HepG2 (cell line): ENCODE results near the gene GRIK4. TPM values are rescaled to one million over a fixed set of nuclear protein-coding genes. Genes with fewer than 3 reads are reported as not detected.

ENCODE experiments used
- ATAC-seq: fragments of 200-7000 bp; cut with Tn5 transposase; 3 replicates; pipeline ENCODE4 v1.9.1; 2020; ENCODE audit warnings: mild to moderate bottlenecking, moderate library complexity
- BruUV-seq: library from RNA; stranded (reverse); fragments of 400-500 nt; replicated peaks from 2 replicates; lab custom pipeline; 2021; lab: Mats Ljungman, UMichigan
- CTCF ChIA-PET: fragments of 300-600 bp; formaldehyde crosslinking; extraction: SDS; loops from one replicate; lab custom pipeline; 2021; ENCODE audit warnings: low total read pairs, inconsistent platforms, low intra/inter-chr PET ratio; lab: Yijun Ruan, JAX
- POLR2A ChIA-PET: fragments of 350-600 bp; sonication (Branson Sonifier 250); formaldehyde crosslinking; loops from one replicate; lab custom pipeline; 2020; ENCODE audit warnings: antibody characterized with exemption, inconsistent platforms; lab: Yijun Ruan, JAX
- DNase-seq: peaks from one replicate; pipeline ENCODE4 v3.0.0-alpha.2; 2015; ENCODE audit warnings: low spot score
- FAIRE-seq: peaks from 3 replicates; lab custom pipeline; 2011; peaks lifted over from hg19 to GRCh38; lab: Jason Lieb, UNC
- H2AFZ ChIP-seq: one replicate; pipeline ENCODE4 v1.6.1; 2011; ENCODE audit warnings: low read length, inconsistent platforms
- H3K27ac ChIP-seq: fragments of 300-600 bp; 3 replicates; pipeline ENCODE4 v1.8.0; 2011; ENCODE audit warnings: mixed run types, mild to moderate bottlenecking, mixed read lengths, low read length, inconsistent platforms; ENCODE audit not compliant: insufficient read depth; ENCODE audit errors: extremely low read length
- H3K27me3 ChIP-seq, 2 experiments: fragments of 200-600 bp in 1 of 2; 2 replicates in 1 of 2; 3 replicates in 1 of 2; pipeline versions ENCODE4 v1.6.0 to v1.8.0; 2011; ENCODE audit warnings: low read length in 2 of 2, mild to moderate bottlenecking in 2 of 2, moderate library complexity in 2 of 2, inconsistent platforms in 1 of 2; ENCODE audit not compliant: insufficient read depth in 2 of 2, control insufficient read depth in 1 of 2
- H3K36me3 ChIP-seq, 2 experiments: fragments of 200-600 bp in 1 of 2; replicated peaks in 1 of 2; 2 replicates in 1 of 2; 3 replicates in 1 of 2; pipeline versions ENCODE4 v1.5.1 to v1.8.0; 2011; ENCODE audit warnings: low read length in 2 of 2, inconsistent platforms in 1 of 2; ENCODE audit not compliant: insufficient read depth in 2 of 2, control insufficient read depth in 1 of 2
- H3K4me1 ChIP-seq: 2 replicates; pipeline ENCODE4 v1.5.1; 2012; ENCODE audit warnings: low read length, inconsistent platforms; ENCODE audit not compliant: insufficient read depth
- H3K4me2 ChIP-seq: 2 replicates; pipeline ENCODE4 v1.6.0; 2011; ENCODE audit warnings: low read depth, low read length, inconsistent platforms
- H3K4me3 ChIP-seq, 3 experiments: fragments of 200-600 bp in 1 of 3; sonication (generic), shearing (Covaris generic) in 1 of 3; replicated peaks in 1 of 3; 2 replicates each; pipeline ENCODE4 v1.5.1; 2011 to 2016; ENCODE audit warnings: low read length in 3 of 3, inconsistent platforms in 2 of 3, low read depth in 2 of 3, mild to moderate bottlenecking in 2 of 3, control low read depth in 1 of 3, mixed read lengths in 1 of 3; ENCODE audit not compliant: insufficient read depth in 1 of 3
- H3K79me2 ChIP-seq: one replicate; pipeline ENCODE4 v1.6.1; 2011; ENCODE audit warnings: low read length, inconsistent platforms; ENCODE audit not compliant: insufficient read depth
- H3K9ac ChIP-seq: 2 replicates; pipeline ENCODE4 v1.6.0; 2011; ENCODE audit warnings: mild to moderate bottlenecking, low read depth, low read length, inconsistent platforms; ENCODE audit not compliant: insufficient read depth
- H3K9me3 ChIP-seq: 2 replicates; pipeline ENCODE4 v1.5.1; 2012; ENCODE audit warnings: mild to moderate bottlenecking, low read length
- H4K20me1 ChIP-seq: 2 replicates; pipeline ENCODE4 v1.6.0; 2011; ENCODE audit warnings: inconsistent platforms, mild to moderate bottlenecking, low read length, moderate library complexity; ENCODE audit not compliant: insufficient read depth
- CENPT ChIP-seq: sonication (generic); formaldehyde crosslinking; IDR thresholded peaks from 2 replicates; pipeline ENCODE4 v1.8.0; 2022; ENCODE audit warnings: low read depth, mild to moderate bottlenecking, moderate library complexity, missing genetic modification reagents
- ELF4 ChIP-seq: sonication (generic); formaldehyde crosslinking; IDR thresholded peaks from 2 replicates; pipeline ENCODE4 v1.5.0; 2020; ENCODE audit warnings: missing genetic modification reagents, mild to moderate bottlenecking, moderate library complexity, borderline replicate concordance
- EZH2 ChIP-seq: conservative IDR thresholded peaks from 2 replicates; pipeline ENCODE4 v1.6.1; 2012; ENCODE audit warnings: mild to moderate bottlenecking, low read depth, low read length, moderate library complexity
- HNRNPLL ChIP-seq: fragments of 200-400 bp; formaldehyde crosslinking; IDR thresholded peaks from 2 replicates; pipeline ENCODE4 v1.6.1; 2017; ENCODE audit warnings: mild to moderate bottlenecking, low read depth, low read length; ENCODE audit not compliant: poor library complexity, severe bottlenecking
- MYNN ChIP-seq: sonication (generic); formaldehyde crosslinking; IDR thresholded peaks from 2 replicates; pipeline ENCODE4 v1.4.0; 2020; ENCODE audit warnings: mild to moderate bottlenecking, low read depth, missing genetic modification reagents
- NCOA5 ChIP-seq: sonication (generic); formaldehyde crosslinking; IDR thresholded peaks from 2 replicates; pipeline ENCODE4 v1.4.0; 2020; ENCODE audit warnings: missing genetic modification reagents
- RELA ChIP-seq: sonication (generic); formaldehyde crosslinking; IDR thresholded peaks from 2 replicates; pipeline ENCODE4 v1.4.0; 2020; ENCODE audit warnings: missing genetic modification reagents
- TCF7L2 ChIP-seq: IDR thresholded peaks from 2 replicates; pipeline ENCODE4 v1.6.1; 2011; ENCODE audit warnings: mild to moderate bottlenecking, low read depth, low read length, moderate library complexity
- THAP11 ChIP-seq: IDR thresholded peaks from 2 replicates; pipeline ENCODE4 v1.6.1; 2016; ENCODE audit warnings: missing biosample characterization, missing genetic modification reagents
- ZFYVE20 ChIP-seq: sonication (generic); formaldehyde crosslinking; IDR thresholded peaks from 2 replicates; pipeline ENCODE4 v1.8.0; 2023; ENCODE audit warnings: low read depth, mild to moderate bottlenecking, moderate library complexity, missing genetic modification reagents, borderline replicate concordance
- ZNF138 ChIP-seq: sonication (generic); formaldehyde crosslinking; IDR thresholded peaks from 2 replicates; pipeline ENCODE4 v1.5.0; 2020; ENCODE audit warnings: mild to moderate bottlenecking, low read depth, missing genetic modification reagents
- ZNF30 ChIP-seq: sonication (generic); formaldehyde crosslinking; IDR thresholded peaks from 2 replicates; pipeline ENCODE4 v1.5.0; 2020; ENCODE audit warnings: mild to moderate bottlenecking, missing genetic modification reagents
- ZNF367 ChIP-seq: sonication (generic); formaldehyde crosslinking; IDR thresholded peaks from 2 replicates; pipeline ENCODE4 v1.4.0; 2020; ENCODE audit warnings: missing genetic modification reagents, borderline replicate concordance
- WGBS: methylation state at CpG from one replicate; pipeline ENCODE4 v1.1.6; 2017; ENCODE audit warnings: low lambda C conversion rate; 5-methylcytosine and 5-hydroxymethylcytosine counted together
- in situ Hi-C: cut with HindIII; loops from 2 replicates; pipeline ENCODE4 v1.10.0; 2017; ENCODE audit warnings: low pct_unique_long_range_greater_than_20kb; ENCODE audit not compliant: extremely low pct_ligation_motif_present
- intact Hi-C: fragments of 100-400 bp; cut with micrococcal nuclease; formaldehyde crosslinking; loops from one replicate; pipeline ENCODE4 v1.10.0; 2022; ENCODE audit not compliant: unreplicated experiment
- polyA plus RNA-seq, 8 experiments: library from polyadenylated mRNA; depleted of rRNA in 3 of 8; stranded (reverse) in 7 of 8; unstranded in 1 of 8; fragments of >200 nt; fragmentation: Illumina TruSeq in 4 of 8; extraction: Trizol in 4 of 8; gene quantifications; 2 replicates each; pipeline versions ENCODE4 v1.2.1 to v1.2.3, GENCODE V29; 2011 to 2016; ENCODE audit warnings: low read depth in 4 of 8, missing spikeins in 1 of 8, mixed read lengths in 1 of 8; ENCODE audit not compliant: insufficient read depth in 1 of 8
- total RNA-seq, 5 experiments: library from RNA; depleted of rRNA; stranded (reverse); fragments of >200 nt; fragmentation: Illumina TruSeq; extraction: Trizol; gene quantifications; 2 replicates each; pipeline ENCODE4 v1.2.3, GENCODE V29; 2016; ENCODE audit warnings: low read depth in 1 of 5
- TF ChIP-seq, protein P1 (sequence below): IDR thresholded peaks from 2 replicates; pipeline ENCODE4 v1.6.1; 2016; ENCODE audit warnings: mild to moderate bottlenecking
- TF ChIP-seq, protein P2 (sequence below): sonication (generic); formaldehyde crosslinking; IDR thresholded peaks from 2 replicates; pipeline ENCODE4 v1.9.0; 2021; ENCODE audit warnings: missing genetic modification reagents, borderline replicate concordance

Gene GRIK4
- total and polyA plus RNA-seq, 2 of the 13 experiments (the other 11 are each of a cell fraction or from before 2014, with no cell fraction given) = 0.04 to 0.07 TPM

GRCh38 chr11:120914021-120914420, 402.5 kb downstream of the GRIK4 start (continued):
- TF ChIP-seq HNRNPLL = no peak
- TF ChIP-seq, all 625 proteins: peak for 0

DNA sequence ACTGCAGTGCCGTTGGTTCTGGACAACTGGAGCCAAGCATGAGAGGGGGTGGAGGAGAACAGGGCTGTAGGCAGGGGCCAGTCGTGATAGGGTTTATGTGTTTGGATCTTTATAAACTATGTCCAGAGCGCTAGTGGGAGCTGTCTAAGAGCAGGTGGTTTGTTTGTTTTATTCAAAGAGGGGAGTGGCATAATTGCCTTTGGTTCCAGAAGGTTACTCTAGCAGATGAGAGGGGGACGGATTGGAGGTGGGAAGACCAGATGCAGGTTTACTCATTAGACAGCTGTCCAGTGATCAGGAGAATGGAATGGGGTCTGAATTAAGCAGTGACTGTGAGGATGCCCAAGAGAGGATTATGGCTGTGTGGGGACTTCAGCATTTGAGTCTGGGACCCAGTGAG, 403.1 kb downstream of the GRIK4 start:
- peaks cover 0 to 1% of the 10 kb centered on the region in 2 experiments; a peak in 2 of 5 replicates for H3K27me3 ChIP-seq
- no peaks in the 10 kb centered on the region for H3K79me2 ChIP-seq
- H2AFZ ChIP-seq = no peak overlapping the region
- H3K36me3 ChIP-seq = no peaks in the 10 kb centered on the region
- POLR2A ChIA-PET = no interaction called here
- ATAC-seq (no peak), DNase-seq (no peak)
- WGBS = 0% methylated on average over 4 of the region's 4 CpGs
- H3K27ac ChIP-seq = no peak overlapping the region
- H3K9ac ChIP-seq = no peak overlapping the region
- no peaks in the 10 kb centered on the region for H4K20me1 ChIP-seq
- TF ChIP-seq MYNN (CRISPR knock-in tag) (no peak), ZNF138 (no peak), ZFYVE20 (CRISPR knock-in tag) (no peak), RELA (CRISPR knock-in tag) (no peak), NCOA5 (CRISPR knock-in tag) (no peak), TCF7L2 (no peak), EZH2 (no peak), ZNF367 (CRISPR knock-in tag) (no peak), ELF4 (no peak), THAP11 (no peak), CENPT (no peak), ZNF30 (CRISPR knock-in tag) (no peak)
- TF ChIP-seq, protein P1, sequence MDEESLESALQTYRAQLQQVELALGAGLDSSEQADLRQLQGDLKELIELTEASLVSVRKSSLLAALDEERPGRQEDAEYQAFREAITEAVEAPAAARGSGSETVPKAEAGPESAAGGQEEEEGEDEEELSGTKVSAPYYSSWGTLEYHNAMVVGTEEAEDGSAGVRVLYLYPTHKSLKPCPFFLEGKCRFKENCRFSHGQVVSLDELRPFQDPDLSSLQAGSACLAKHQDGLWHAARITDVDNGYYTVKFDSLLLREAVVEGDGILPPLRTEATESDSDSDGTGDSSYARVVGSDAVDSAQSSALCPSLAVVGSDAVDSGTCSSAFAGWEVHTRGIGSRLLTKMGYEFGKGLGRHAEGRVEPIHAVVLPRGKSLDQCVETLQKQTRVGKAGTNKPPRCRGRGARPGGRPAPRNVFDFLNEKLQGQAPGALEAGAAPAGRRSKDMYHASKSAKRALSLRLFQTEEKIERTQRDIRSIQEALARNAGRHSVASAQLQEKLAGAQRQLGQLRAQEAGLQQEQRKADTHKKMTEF = no peak
- TF ChIP-seq, protein P2, sequence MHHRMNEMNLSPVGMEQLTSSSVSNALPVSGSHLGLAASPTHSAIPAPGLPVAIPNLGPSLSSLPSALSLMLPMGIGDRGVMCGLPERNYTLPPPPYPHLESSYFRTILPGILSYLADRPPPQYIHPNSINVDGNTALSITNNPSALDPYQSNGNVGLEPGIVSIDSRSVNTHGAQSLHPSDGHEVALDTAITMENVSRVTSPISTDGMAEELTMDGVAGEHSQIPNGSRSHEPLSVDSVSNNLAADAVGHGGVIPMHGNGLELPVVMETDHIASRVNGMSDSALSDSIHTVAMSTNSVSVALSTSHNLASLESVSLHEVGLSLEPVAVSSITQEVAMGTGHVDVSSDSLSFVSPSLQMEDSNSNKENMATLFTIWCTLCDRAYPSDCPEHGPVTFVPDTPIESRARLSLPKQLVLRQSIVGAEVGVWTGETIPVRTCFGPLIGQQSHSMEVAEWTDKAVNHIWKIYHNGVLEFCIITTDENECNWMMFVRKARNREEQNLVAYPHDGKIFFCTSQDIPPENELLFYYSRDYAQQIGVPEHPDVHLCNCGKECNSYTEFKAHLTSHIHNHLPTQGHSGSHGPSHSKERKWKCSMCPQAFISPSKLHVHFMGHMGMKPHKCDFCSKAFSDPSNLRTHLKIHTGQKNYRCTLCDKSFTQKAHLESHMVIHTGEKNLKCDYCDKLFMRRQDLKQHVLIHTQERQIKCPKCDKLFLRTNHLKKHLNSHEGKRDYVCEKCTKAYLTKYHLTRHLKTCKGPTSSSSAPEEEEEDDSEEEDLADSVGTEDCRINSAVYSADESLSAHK = no peak
- TF ChIP-seq, all 625 proteins: peak for 0
- Histone ChIP-seq H3K4me2 (no peak overlapping the region), H3K9me3 (no peaks in the 10 kb centered on the region), H3K4me1 (peaks cover 4% of the 10 kb centered on the region; the same call in 1 of the 2 replicates), H3K4me3 (no peak overlapping the region)
- in situ Hi-C loops = no loop called here
- intact Hi-C loops = no loop called here
- no peak for FAIRE-seq
- CTCF ChIA-PET = no interaction called here
- BruUV-seq = no TSS peak
